Ovary (tissue), 3 donors: ENCODE data around the gene SCYGR1.

ENCODE experiments used
- EP300 ChIP-seq: sonication (generic); formaldehyde crosslinking; IDR thresholded peaks from one replicate; pipeline ENCODE4 v1.6.1; 2017; ENCODE audit warnings: antibody characterized with exemption
- POLR2A ChIP-seq: fragments of 450-650 bp; IDR thresholded peaks from one replicate; pipeline ENCODE4 v1.6.1; 2017; ENCODE audit warnings: antibody characterized with exemption, mild to moderate bottlenecking, moderate library complexity
- TF ChIP-seq, protein P1 (sequence below), 3 donors: fragments of 450-650 bp in 2 of 3; fragments of 200-600 bp in 1 of 3; IDR thresholded peaks; one replicate each; pipeline versions ENCODE4 v1.5.1 to v1.8.0; 2016 to 2022; ENCODE audit warnings: antibody characterized with exemption in 3 of 3, mild to moderate bottlenecking in 1 of 3
- donor health status: DM: no; HTN: no; CAD: no.

DNA sequence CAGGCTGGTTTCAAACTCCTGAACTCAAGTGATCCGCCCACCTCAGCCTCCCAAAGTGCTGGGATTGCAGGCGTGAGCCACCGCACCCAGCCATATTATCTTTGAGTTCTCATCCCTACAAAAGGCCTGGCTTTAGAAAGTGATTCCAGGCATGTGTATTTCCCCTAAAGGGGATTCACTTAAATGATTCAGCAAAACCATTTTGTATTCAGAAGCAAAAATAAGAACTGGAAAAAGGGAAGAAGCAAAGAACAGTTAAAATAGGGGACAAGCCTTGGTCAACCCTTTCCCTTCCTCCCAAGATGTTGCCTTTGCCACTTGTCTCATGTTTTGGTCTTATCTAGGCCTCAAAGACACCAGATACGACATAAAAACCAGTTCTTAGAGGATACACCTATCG is 19.2 kb downstream of the SCYGR1 start:
- TF ChIP-seq, protein P1, sequence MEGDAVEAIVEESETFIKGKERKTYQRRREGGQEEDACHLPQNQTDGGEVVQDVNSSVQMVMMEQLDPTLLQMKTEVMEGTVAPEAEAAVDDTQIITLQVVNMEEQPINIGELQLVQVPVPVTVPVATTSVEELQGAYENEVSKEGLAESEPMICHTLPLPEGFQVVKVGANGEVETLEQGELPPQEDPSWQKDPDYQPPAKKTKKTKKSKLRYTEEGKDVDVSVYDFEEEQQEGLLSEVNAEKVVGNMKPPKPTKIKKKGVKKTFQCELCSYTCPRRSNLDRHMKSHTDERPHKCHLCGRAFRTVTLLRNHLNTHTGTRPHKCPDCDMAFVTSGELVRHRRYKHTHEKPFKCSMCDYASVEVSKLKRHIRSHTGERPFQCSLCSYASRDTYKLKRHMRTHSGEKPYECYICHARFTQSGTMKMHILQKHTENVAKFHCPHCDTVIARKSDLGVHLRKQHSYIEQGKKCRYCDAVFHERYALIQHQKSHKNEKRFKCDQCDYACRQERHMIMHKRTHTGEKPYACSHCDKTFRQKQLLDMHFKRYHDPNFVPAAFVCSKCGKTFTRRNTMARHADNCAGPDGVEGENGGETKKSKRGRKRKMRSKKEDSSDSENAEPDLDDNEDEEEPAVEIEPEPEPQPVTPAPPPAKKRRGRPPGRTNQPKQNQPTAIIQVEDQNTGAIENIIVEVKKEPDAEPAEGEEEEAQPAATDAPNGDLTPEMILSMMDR (IDR thresholded peaks at IDR 0.05), result no peak
- TF ChIP-seq POLR2A (no peak), EP300 (no peak)
